Heart left ventricle (tissue), 13 donors: Measurements from ENCODE around the gene PSTPIP1.

Experiments used
- CTCF ChIP-seq, 12 donors: fragments of 200-600 bp; sonication (generic) in 4 of 12; IDR thresholded peaks; one replicate each; pipeline versions ENCODE4 v1.5.0 to v1.8.0; 2018 to 2022; ENCODE audit warnings: antibody characterized with exemption in 12 of 12, mild to moderate bottlenecking in 5 of 12
- POLR2A ChIP-seq, 2 donors: fragments of 450-650 bp; IDR thresholded peaks; one replicate each; pipeline ENCODE4 v1.6.1; 2017; ENCODE audit warnings: antibody characterized with exemption in 2 of 2, mild to moderate bottlenecking in 2 of 2, moderate library complexity in 2 of 2
- donor health status: ischemic (EF 13 %, LVEDD 7.1; RV severe dilation, severe dysfunction).
- donor health status: DM: no; HTN: yes; CAD: no.
- donor health status: DM: no; HTN: no; CAD: no.
- donor health status: ischemic (EF 25% LVEDD 6.9; RV normal size, moderate dysfunction).
- donor health status: ischemic (EF 25% LVEDD 5.7; RV mildly dilated, moderate dysfunction).
- donor health status: ischemic (EF 35%, LVEDD 5.7; RV mildly dilated, moderate dysfunction).
- donor health status: nonischemic (EF 11% LVEDD 7.7; RV severe dilation, severe dysfunction).
- donor health status: DM: yes; HTN: yes; CAD: no.
- donor health status: PGD.
- donor health status: ischemic (EF 29% LVEDD 5.4; RV normal size, mild dysfunction).
- donor health status: nonischemic (EF 23%, LVEDD 6.1; RV moderate dilation, normal function).

DNA sequence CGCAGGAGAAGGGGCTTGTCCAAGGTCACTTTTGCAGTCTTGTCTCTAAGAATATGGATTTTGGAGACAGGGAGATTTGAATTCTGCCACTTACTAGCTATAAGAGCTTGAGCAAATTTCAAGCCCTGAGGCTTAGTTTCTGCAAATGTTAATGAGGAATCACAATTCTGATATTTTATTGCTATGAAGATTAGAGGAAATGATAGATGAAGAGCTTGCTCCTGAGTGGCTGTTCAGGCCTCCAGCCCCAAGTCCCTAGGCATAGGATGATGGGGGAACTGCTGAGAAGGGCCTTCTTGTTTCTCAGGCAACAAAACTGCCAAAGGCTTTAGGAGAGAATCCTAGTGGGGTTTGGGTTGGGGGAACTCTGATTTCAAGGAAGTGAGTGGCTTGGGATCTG, 18.8 kb upstream of the PSTPIP1 start:
- no peak for TF ChIP-seq CTCF (IDR thresholded peaks at IDR 0.05)
- TF ChIP-seq POLR2A (IDR thresholded peaks at IDR 0.05) = no peak
